Memory B cell (primary cell): ENCODE results near the gene PRKCZ.
A peak's percentile ranks its signal among the peaks of the same experiment; 100 is the strongest.
"Not testable (repeated sequence)": the region's sequence is repeated elsewhere in the genome, so short reads cannot be mapped to it uniquely, and the experiment has no call there.

Experiments
- ATAC-seq: fragments of 150-1000 bp; cut with Tn5 transposase; 2 replicates; pipeline ENCODE4 v1.10.0; 2021; ENCODE audit warnings: low read depth, mild to moderate bottlenecking, moderate library complexity
- DNase-seq, 2 donors: peaks; one replicate each; pipeline ENCODE4 v3.0.0; 2022; ENCODE audit warnings: low spot score in 2 of 2
- H3K27ac Mint-ChIP-seq: one replicate; pipeline ENCODE4 v1.8.0; 2022; ENCODE audit warnings: mild to moderate bottlenecking, moderate library complexity, mixed read lengths
- H3K27me3 Mint-ChIP-seq: one replicate; pipeline ENCODE4 v1.8.0; 2022; ENCODE audit warnings: mixed read lengths
- H3K36me3 Mint-ChIP-seq: one replicate; pipeline ENCODE4 v1.8.0; 2022; ENCODE audit warnings: mild to moderate bottlenecking, mixed read lengths
- H3K4me1 Mint-ChIP-seq: one replicate; pipeline ENCODE4 v1.8.0; 2022; ENCODE audit warnings: mixed read lengths
- H3K4me3 Mint-ChIP-seq: one replicate; pipeline ENCODE4 v1.8.0; 2022; ENCODE audit warnings: mild to moderate bottlenecking, moderate library complexity, mixed read lengths
- H3K9me3 Mint-ChIP-seq: one replicate; pipeline ENCODE4 v1.8.0; 2022; ENCODE audit warnings: mixed read lengths

PRKCZ gene

DNA sequence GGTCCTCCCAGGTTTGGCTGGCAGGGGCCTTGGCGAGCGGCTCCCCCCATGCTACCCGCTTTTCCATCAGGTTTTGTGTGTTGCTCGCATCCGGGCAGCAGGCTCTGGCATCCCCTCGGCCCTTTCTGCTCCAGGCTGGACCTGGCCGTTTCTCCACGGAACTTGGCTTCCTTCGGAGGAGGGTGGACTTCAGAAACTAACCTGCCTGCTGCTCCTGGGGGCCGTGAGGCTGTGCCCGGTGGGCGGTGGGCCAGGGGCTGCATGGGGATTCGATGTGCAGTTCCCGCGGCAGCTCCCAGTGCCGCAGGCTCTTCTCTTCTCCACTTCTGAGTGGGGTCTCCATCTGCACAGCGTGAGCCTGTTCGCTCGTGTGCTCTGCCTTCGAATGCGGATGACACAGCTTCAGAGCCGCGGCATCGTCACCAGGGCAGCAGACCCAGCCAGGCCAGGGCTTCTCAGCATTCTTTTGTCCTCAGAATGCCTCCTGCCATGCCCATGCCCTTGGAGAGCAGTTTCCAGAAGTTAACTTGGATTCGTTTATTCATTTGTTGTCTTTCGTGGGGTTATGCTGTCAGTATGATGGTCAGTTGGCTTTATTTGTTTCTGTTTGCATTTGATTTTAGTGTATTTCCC, 36.4 kb downstream of the PRKCZ start:
- Mint-ChIP-seq H3K27me3 (no peaks in the 10 kb centered on the region), H3K36me3 (peaks cover 2% of the 10 kb centered on the region), H3K9me3 (no peaks in the 10 kb centered on the region), H3K4me3 (no peak overlapping the region), H3K4me1 (peaks cover 3% of the 10 kb centered on the region), H3K27ac (no peak overlapping the region)
- DNase-seq (no peak), ATAC-seq (no peak)

DNA sequence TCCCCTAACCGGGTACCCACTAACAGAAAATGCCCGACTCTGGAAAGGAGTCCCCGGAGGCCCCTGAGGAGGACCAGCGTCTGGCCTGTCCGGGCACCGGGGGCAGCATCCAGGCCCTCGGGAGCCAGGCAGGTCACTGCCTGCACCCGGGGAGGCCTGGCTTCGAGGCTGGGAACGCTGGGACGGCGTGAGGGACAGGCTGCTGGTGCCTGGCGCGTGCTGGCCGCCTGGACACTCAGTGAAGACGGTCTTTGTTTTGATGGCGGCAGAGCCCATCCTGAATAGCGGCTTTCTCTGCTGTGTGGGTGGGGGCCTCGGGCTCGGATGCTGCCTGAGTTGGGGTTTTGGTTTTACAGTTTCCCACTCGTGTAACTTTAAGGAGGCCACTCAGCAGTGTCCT, 37.6 kb downstream of the PRKCZ start:
- H3K4me1 Mint-ChIP-seq: peaks cover 4% of the 10 kb centered on the region
- no peak overlapping the region for H3K27ac Mint-ChIP-seq
- DNase-seq: no peak
- H3K9me3 Mint-ChIP-seq: no peaks in the 10 kb centered on the region
- no peaks in the 10 kb centered on the region for H3K27me3 Mint-ChIP-seq
- H3K36me3 Mint-ChIP-seq: peaks cover 2% of the 10 kb centered on the region
- ATAC-seq: no peak
- H3K4me3 Mint-ChIP-seq: no peak overlapping the region

DNA sequence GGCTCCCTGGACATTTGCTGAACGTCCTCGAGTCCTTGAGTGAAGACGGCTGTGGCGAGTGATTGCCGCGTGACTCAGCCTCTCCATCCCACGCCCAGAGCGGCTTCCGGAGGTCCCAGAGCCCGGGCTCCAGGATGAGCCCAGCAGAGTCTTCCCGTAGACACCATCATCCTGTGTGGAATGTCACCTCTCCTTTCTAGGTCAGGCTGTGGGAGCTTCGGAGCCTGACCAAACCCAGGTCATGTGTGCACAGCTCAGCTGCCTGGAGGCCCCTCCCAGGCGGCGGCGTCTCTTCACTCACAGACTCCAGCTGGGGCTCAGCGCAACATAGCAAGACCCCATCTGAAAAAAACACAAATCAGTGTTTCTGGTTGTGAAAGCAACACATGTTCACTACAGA, 38.2 kb downstream of the PRKCZ start:
- Mint-ChIP-seq H3K36me3 (peaks cover 2% of the 10 kb centered on the region), H3K4me1 (peaks cover 4% of the 10 kb centered on the region), H3K27ac (no peak overlapping the region), H3K4me3 (no peak overlapping the region), H3K9me3 (no peaks in the 10 kb centered on the region), H3K27me3 (no peaks in the 10 kb centered on the region)
- ATAC-seq (no peak), DNase-seq (no peak)

DNA sequence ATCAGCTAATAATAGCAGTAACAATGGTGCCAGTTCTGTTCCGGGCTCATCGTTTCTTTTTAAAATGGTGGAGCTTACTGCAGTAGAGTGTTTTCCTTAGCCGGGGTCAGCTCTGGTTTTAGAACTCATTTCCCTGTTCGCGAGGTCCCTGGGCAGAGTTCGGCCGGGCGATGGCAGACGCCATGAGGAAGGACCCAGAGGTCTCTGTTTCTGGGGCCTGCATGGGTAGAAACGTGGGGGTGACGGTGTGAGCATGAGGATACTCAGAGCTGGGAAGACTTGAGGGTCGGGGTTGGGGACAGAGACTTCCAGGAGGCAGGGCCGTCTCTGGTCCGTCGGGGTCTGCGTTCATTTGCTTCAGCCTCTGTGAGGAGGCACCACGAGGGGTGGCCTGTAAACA, 38.8 kb downstream of the PRKCZ start:
- Mint-ChIP-seq H3K27me3 (no peaks in the 10 kb centered on the region), H3K4me3 (no peak overlapping the region), H3K4me1 (peaks cover 4% of the 10 kb centered on the region), H3K27ac (no peak overlapping the region), H3K36me3 (peaks cover 2% of the 10 kb centered on the region), H3K9me3 (no peaks in the 10 kb centered on the region)
- ATAC-seq (no peak), DNase-seq (no peak)

DNA sequence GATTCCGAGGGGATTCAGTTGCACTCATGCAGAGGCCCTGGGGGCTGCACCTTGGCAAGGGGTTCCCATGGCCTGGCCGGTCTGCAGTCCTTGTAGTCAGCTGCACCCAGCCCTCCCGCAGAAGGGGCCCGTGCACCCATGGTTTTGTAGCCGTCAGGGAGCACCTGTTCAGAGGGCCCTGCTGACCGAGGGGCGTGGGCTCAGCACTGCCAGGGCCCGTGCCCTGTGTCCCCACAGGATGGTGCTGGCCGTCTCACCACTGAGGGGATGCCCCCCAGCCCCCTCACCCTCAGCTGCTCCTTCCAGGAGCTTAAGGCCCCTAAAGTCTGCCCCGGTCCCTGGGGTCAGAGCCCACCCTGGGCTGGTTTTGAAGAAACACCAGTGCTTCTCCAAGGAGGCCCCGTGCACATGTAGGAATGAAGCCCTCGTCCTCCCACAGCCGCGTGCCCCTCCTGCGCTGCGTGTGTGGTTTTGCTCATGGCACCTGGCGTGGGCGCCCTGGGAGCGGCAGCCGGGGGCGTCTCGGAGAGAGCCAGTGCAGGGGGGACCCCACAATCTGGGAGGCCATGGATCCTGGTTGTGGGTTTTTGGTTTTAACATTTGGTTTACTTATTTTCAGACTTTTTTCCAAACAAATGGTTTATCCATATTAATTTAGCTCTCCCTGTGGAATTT, 40.1 kb downstream of the PRKCZ start:
- Mint-ChIP-seq H3K27me3 (no peaks in the 10 kb centered on the region), H3K4me3 (no peak overlapping the region), H3K4me1 (peaks cover 10% of the 10 kb centered on the region), H3K36me3 (peaks cover 4% of the 10 kb centered on the region), H3K9me3 (no peaks in the 10 kb centered on the region), H3K27ac (no peak overlapping the region)
- ATAC-seq (no peak), DNase-seq (no peak)

DNA sequence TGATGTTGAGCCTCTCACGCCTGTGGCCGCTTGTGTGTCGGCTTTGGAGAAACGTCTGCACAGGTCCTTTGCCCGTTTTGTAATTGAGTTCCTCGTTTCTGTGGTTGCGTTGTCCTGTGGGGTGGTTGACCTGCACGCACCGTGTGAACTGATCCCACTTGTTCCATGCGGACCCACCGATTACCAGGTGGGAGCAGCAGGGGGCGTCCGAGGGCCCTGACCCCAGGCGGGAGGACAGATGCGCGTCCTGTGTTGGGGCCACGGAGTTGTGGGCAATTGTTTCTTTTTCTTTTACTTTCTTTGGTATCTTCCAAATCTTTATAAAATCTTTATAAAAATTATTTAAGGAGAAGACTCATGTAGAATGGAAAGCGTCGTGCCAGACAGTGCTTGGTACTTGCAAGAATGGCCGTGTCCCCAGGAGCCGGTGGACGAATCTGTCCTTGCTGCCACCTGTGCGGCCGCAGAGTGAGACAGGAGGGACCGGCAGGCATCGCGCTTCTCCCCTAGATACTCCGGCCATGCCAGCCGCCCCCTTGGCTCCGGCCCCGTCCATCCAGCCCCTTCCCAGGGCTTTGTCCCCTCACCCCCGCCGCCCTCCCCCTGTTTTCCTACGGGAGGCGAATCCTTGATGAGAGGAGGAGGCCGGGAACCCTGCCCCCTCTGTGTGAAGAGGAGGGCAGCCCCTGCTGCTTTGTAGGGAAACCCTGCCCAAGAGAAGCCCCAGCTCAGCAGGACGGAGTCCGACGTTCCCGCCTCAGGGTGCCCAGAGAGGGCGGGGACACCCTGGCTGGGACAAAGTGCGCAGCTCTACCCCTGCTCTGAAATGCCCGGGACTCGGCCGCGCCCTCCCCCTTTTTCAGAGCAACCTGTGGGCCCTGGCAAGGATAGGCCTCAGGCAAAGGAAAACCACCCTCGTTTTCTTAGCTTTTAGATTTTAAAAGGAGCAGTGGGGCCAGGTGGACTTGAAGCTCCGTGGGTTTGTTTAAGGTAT, 41.7 kb downstream of the PRKCZ start:
- ATAC-seq (peak; percentile 56), DNase-seq (peak; percentile 43 to 53)
- Mint-ChIP-seq H3K4me1 (peaks cover 10% of the 10 kb centered on the region), H3K4me3 (no peak overlapping the region), H3K9me3 (no peaks in the 10 kb centered on the region), H3K27me3 (no peaks in the 10 kb centered on the region), H3K27ac (no peak overlapping the region), H3K36me3 (peaks cover 4% of the 10 kb centered on the region)

DNA sequence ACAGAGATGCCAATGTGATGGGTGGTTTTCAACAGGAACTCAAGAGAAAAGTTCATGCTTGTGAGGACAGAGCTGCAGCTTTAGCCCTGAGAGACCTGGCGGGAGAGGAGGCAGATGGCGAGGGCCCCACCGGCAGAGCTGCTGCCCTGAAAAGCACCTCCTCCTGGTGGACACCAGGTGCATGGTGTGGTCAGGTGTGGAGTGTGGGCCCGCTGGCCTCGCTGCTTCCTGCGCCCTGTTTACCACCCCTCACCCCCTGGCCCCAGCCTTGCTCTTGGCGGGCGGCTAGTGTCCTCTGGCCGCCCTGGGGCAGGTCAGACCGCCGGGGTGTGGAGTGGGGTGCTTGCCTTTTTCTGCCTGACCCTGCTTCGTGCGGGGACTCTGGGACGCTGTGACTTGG, 42.8 kb downstream of the PRKCZ start:
- H3K4me1 Mint-ChIP-seq: peaks cover 14% of the 10 kb centered on the region
- DNase-seq: no peak
- no peaks in the 10 kb centered on the region for H3K27me3 Mint-ChIP-seq
- no peak overlapping the region for H3K27ac Mint-ChIP-seq
- H3K4me3 Mint-ChIP-seq: no peak overlapping the region
- H3K9me3 Mint-ChIP-seq: peaks cover 4% of the 10 kb centered on the region
- H3K36me3 Mint-ChIP-seq: peaks cover 9% of the 10 kb centered on the region
- ATAC-seq: no peak

DNA sequence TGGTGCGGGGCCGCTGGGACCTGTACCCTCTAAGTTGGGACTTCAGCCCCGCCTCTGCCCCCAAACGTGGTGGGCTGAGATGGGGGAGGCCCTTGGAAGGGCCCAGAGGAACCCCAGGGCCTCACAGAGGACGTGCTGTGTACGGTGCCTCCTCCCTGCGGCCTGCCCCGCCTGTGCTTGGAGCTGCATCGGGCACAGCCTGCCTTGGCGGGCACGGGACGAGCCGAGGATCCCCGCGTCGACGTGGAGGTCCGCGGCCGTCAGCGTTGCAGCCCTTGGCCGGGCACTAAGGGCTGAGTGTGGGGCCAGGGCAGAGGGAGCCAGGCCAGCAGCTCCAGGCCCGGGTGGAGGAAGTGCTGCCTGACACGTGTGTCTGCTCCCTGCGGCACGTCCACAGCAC, 43.4 kb downstream of the PRKCZ start:
- H3K36me3 Mint-ChIP-seq: peaks cover 9% of the 10 kb centered on the region
- H3K27ac Mint-ChIP-seq: no peak overlapping the region
- ATAC-seq (no peak), DNase-seq (no peak)
- peaks cover 14% of the 10 kb centered on the region for H3K4me1 Mint-ChIP-seq
- no peak overlapping the region for H3K4me3 Mint-ChIP-seq
- H3K9me3 Mint-ChIP-seq: peaks cover 4% of the 10 kb centered on the region
- no peaks in the 10 kb centered on the region for H3K27me3 Mint-ChIP-seq

DNA sequence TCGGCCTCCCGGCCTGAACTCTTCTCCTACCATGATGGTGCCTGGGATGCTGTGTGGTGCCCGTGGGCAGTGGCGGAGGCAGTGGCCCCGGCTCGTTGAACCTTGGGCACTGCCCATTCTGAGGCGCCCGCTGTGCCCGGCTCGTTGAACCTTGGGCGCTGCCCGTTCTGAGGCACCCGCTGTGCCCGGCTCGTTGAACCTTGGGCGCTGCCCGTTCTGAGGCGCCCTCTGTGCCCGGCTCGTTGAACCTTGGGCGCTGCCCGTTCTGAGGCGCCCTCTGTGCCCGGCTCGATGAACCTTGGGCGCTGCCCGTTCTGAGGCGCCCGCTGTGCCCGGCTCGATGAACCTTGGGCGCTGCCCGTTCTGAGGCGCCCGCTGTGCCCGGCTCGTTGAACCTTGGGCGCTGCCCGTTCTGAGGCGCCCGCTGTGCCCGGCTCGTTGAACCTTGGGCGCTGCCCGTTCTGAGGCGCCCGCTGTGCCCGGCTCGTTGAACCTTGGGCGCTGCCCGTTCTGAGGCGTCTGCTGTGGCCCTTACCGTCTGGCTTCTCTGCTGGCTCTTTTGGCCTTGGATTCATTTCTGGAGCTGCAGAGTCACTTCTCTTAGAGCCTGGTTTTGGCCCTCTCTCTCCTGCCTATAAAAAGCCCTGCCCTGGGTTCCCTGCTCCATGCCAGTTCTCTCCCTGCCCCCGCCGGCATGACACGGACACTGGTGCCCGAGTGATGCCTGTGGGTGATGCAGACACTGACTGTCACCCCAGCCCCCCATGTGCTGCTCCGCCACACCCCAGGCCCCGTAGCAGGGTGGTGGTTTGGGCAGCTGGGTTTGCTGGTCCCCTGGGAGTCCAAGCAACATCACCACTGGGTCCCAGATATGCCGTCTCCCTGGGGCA, 44.3 kb downstream of the PRKCZ start:
- not testable (repeated sequence) for H3K9me3 Mint-ChIP-seq, H3K27me3 Mint-ChIP-seq, DNase-seq, ATAC-seq
- peak overlapping the region; percentile 45 for H3K27ac Mint-ChIP-seq
- peak overlapping the region; percentile 37 for H3K4me3 Mint-ChIP-seq
- peaks cover 11% of the 10 kb centered on the region for H3K36me3 Mint-ChIP-seq
- peaks cover 14% of the 10 kb centered on the region for H3K4me1 Mint-ChIP-seq

DNA sequence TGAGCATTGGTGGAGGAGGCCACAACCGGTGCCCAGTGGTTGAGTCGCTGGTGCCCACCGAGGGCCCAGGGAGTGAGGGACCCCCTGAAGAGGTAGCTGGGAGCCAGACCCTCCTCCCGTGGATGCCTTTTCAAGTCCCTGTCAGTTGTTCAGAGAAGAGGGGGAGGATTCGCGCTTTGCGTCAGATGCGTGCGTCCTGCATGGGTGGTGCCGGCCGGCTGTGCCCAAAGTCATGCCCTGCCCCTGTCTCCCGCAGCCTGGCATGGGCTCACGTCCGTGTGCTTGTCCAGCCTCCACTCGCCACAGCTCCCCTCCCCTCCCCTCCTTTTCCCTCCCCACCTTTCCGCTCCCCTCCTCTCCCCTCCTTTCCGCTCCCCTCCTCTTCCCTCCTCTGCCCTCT, 45.2 kb downstream of the PRKCZ start:
- Mint-ChIP-seq H3K27ac (peak overlapping the region; percentile 45), H3K9me3 (peaks cover 4% of the 10 kb centered on the region), H3K36me3 (peaks cover 10% of the 10 kb centered on the region), H3K4me3 (no peak overlapping the region), H3K27me3 (no peaks in the 10 kb centered on the region), H3K4me1 (peaks cover 20% of the 10 kb centered on the region)
- ATAC-seq (no peak), DNase-seq (no peak)

DNA sequence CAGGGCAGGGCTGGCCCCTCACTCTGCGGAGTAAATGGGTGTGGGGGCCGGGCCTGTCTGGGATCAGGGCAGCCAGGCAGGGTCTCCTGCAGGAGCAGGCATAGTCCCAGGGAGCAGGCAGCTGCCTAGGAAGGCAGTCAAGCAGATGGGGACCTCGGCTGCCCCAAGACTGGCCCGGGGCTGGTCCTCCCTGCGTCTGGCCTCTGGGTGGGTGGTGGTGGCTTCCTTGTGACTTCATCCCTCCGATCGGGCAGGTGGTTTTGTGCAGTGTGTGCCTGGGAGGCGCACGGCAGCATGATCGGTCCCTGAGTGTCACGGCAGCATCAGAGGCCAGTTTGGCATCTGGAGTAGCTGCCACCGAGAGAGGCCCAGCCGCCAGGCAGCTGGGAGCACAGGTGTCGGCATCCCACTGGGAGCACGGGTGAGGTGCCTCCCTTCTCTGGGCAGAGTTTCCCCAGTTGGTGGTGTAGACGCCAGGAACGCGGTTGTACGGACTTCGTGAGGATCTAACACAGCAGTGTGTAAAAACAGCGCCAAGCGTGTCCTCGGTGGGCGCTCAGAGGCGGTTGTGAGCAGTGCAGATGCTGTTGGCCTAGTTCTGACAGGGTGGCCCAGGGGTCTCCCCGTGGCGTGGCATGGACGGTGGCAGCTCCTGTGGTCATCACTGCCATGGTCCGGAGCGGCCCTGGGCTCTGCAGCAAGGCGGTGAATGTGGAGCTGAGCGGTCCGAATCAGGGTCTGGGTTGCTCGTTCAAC, 45.9 kb downstream of the PRKCZ start:
- Mint-ChIP-seq H3K9me3 (peaks cover 4% of the 10 kb centered on the region), H3K4me1 (peaks cover 23% of the 10 kb centered on the region), H3K36me3 (peaks cover 10% of the 10 kb centered on the region), H3K4me3 (no peak overlapping the region), H3K27ac (no peak overlapping the region), H3K27me3 (no peaks in the 10 kb centered on the region)
- no peak for ATAC-seq
- no peak for DNase-seq

DNA sequence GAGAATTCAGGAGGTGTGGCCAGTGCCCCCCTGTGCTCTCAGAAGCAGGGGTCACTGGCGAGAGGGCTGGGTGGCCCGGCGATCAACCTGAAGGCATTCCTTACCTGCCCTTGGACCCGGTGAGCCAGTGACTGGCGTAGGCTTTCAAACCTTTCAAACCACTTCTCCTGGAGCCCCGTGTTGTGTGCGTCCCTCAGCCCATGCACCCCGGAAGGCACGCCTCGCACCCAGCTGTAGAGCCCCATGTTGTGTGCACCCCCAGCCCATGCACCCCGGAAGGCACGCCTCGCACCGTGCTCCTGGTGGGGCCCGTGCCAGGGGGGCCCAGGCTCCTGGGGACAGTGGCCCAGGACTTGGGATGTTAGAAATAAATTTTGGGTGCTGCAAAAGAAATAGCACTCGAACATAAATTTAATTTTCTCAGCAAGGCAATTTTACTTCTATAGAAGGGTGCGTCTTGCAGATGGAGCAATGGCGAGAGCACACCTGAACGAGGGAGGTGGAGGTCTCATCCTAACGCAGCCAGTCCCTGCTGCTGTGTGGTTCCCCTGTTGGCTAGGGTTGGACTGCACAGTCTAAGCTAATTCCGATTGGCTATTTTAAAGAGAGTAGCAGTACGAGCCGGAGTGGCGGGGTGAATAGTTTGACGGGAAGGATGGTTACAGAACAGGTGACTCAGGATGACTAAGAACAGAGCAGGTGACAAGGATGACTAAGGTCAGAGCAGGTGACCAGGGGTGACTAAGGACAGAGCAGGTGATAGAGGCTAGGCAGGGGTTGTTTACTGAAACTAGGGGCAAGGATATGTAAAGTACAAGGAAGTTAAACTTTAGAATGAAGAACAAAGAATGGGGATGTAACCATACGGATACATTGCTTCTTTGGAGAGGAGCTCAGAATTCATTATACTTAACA, 47.4 kb downstream of the PRKCZ start:
- Mint-ChIP-seq H3K4me3 (no peak overlapping the region), H3K9me3 (peaks cover 4% of the 10 kb centered on the region), H3K4me1 (peaks cover 24% of the 10 kb centered on the region), H3K36me3 (peaks cover 14% of the 10 kb centered on the region), H3K27ac (no peak overlapping the region), H3K27me3 (no peaks in the 10 kb centered on the region)
- no peak for DNase-seq
- no peak for ATAC-seq
